ENCODE results near the gene PRR22.

PRR22 gene

GRCh38 chr19:5818594-5818993 is 34.0 kb upstream of the PRR22 start:
- Histone ChIP-seq H3K27ac (ENCODE audit: low read length) (no peak overlapping the region), H2AFZ (ENCODE audit: low read depth, low read length) (no peak overlapping the region), H3K9ac (ENCODE audit: low read depth, low read length) (no peak overlapping the region), H3K79me2 (ENCODE audit: insufficient read depth, low read length) (no peaks in the 10 kb centered on the region), H3K4me2 (ENCODE audit: insufficient read depth, low read length) (no peak overlapping the region), H3K9me3 (ENCODE audit: insufficient read depth, low read length, severe bottlenecking) (no peaks in the 10 kb centered on the region), H3K36me3 (ENCODE audit: insufficient read depth, low read length) (no peaks in the 10 kb centered on the region), H3K27me3 (ENCODE audit: insufficient read depth, low read length, poor library complexity) (no peaks in the 10 kb centered on the region), H4K20me1 (ENCODE audit: insufficient read depth, low read length) (no peaks in the 10 kb centered on the region), H3K4me1 (ENCODE audit: insufficient read depth, low read length) (no peaks in the 10 kb centered on the region), H3K4me3 (ENCODE audit: low read depth in 1 of 2, low read length in 2 of 2) (no peak overlapping the region)
- TF ChIP-seq EZH2 (IDR thresholded peaks at IDR 0.05; ENCODE audit: borderline replicate concordance, low read depth, low read length, severe bottlenecking) (no peak), CTCF (IDR thresholded peaks at IDR 0.05; ENCODE audit: borderline replicate concordance, extremely low read depth, low read length, poor library complexity, severe bottlenecking) (no peak)
- ATAC-seq (ENCODE audit: insufficient read depth, low read depth) (no peak), DNase-seq (no peak)

DNA sequence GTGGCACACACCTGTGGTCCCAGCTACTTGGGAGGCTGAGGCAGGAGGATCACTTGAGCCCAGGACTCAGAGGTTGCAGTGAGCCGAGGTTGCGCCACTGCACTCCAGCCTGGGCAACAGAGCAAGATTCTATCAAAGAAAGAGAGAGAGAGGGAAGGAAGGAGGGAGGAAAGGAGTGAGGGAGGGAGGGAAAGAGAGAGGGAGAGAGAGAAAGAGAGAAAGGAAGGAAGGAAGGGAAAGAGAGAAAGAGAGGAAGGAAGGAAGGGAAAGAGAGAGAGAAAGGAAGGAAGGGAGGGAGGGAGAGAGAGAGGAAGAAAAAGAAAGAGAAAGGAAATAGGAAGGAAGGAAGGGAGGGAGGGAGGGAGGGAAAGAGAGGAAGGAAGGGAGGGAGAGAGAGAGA is 32.7 kb upstream of the PRR22 start:
- H3K4me2 ChIP-seq (ENCODE audit: insufficient read depth, low read length), result no peak overlapping the region
- TF ChIP-seq CTCF (IDR thresholded peaks at IDR 0.05; ENCODE audit: borderline replicate concordance, extremely low read depth, low read length, poor library complexity, severe bottlenecking) (no peak), EZH2 (IDR thresholded peaks at IDR 0.05; ENCODE audit: borderline replicate concordance, low read depth, low read length, severe bottlenecking) (no peak)
- H3K4me3 ChIP-seq (ENCODE audit: low read depth in 1 of 2, low read length in 2 of 2), result no peak overlapping the region
- H2AFZ ChIP-seq (ENCODE audit: low read depth, low read length), result no peak overlapping the region
- no peaks in the 10 kb centered on the region for H3K36me3 ChIP-seq (ENCODE audit: insufficient read depth, low read length)
- no peak overlapping the region for H3K27ac ChIP-seq (ENCODE audit: low read length)
- ATAC-seq (ENCODE audit: insufficient read depth, low read depth), result no peak
- no peaks in the 10 kb centered on the region for H3K79me2 ChIP-seq (ENCODE audit: insufficient read depth, low read length)
- H3K27me3 ChIP-seq (ENCODE audit: insufficient read depth, low read length, poor library complexity), result no peaks in the 10 kb centered on the region
- H4K20me1 ChIP-seq (ENCODE audit: insufficient read depth, low read length), result no peaks in the 10 kb centered on the region; the same call in 1 of the 2 replicates
- no peaks in the 10 kb centered on the region for H3K9me3 ChIP-seq (ENCODE audit: insufficient read depth, low read length, severe bottlenecking)
- no peaks in the 10 kb centered on the region for H3K4me1 ChIP-seq (ENCODE audit: insufficient read depth, low read length)
- DNase-seq, result no peak
- H3K9ac ChIP-seq (ENCODE audit: low read depth, low read length), result no peak overlapping the region

- Histone ChIP-seq H3K27ac (ENCODE audit: low read length) (no peak overlapping the region), H3K9me3 (ENCODE audit: insufficient read depth, low read length, severe bottlenecking) (no peaks in the 10 kb centered on the region), H3K36me3 (ENCODE audit: insufficient read depth, low read length) (no peaks in the 10 kb centered on the region), H3K79me2 (ENCODE audit: insufficient read depth, low read length) (no peaks in the 10 kb centered on the region), H3K9ac (ENCODE audit: low read depth, low read length) (no peak overlapping the region), H2AFZ (ENCODE audit: low read depth, low read length) (no peak overlapping the region), H3K27me3 (ENCODE audit: insufficient read depth, low read length, poor library complexity) (no peaks in the 10 kb centered on the region), H3K4me1 (ENCODE audit: insufficient read depth, low read length) (no peaks in the 10 kb centered on the region), H4K20me1 (ENCODE audit: insufficient read depth, low read length) (no peaks in the 10 kb centered on the region; the same call in 1 of the 2 replicates), H3K4me3 (ENCODE audit: low read depth in 1 of 2, low read length in 2 of 2) (no peak overlapping the region), H3K4me2 (ENCODE audit: insufficient read depth, low read length) (no peak overlapping the region)
- no peak for TF ChIP-seq CTCF (IDR thresholded peaks at IDR 0.05; ENCODE audit: borderline replicate concordance, extremely low read depth, low read length, poor library complexity, severe bottlenecking)
- no peak for TF ChIP-seq EZH2 (IDR thresholded peaks at IDR 0.05; ENCODE audit: borderline replicate concordance, low read depth, low read length, severe bottlenecking)
- DNase-seq (no peak), ATAC-seq (ENCODE audit: insufficient read depth, low read depth) (no peak)
Observed at GRCh38 chr19:5814852-5815246, 30.3 kb upstream of the PRR22 start.
